Stimulated activated CD4-positive, alpha-beta T cell treated with anti-CD3 and anti-CD28 coated beads, TNF-alpha, amount 100 ng/mL, for 1 hour (primary cell): ENCODE results near the gene PCDH15.
"Not testable (repeated sequence)": the region's sequence is repeated elsewhere in the genome, so short reads cannot be mapped to it uniquely, and the experiment has no call there.

Experiments used
- DNase-seq, 3 donors: peaks; one replicate each; pipeline ENCODE4 v3.0.0-alpha.2; 2020; ENCODE audit warnings: low read depth in 3 of 3, low spot score in 1 of 3

The PCDH15 gene

GRCh38 chr10:54576541-54576940 lies 224.5 kb downstream of the PCDH15 start:
- no peak for DNase-seq

- no peak for DNase-seq
Observed at GRCh38 chr10:54559498-54559897, 241.5 kb downstream of the PCDH15 start.

GRCh38 chr10:54554028-54554427 lies 247.0 kb downstream of the PCDH15 start:
- no peak for DNase-seq

DNA sequence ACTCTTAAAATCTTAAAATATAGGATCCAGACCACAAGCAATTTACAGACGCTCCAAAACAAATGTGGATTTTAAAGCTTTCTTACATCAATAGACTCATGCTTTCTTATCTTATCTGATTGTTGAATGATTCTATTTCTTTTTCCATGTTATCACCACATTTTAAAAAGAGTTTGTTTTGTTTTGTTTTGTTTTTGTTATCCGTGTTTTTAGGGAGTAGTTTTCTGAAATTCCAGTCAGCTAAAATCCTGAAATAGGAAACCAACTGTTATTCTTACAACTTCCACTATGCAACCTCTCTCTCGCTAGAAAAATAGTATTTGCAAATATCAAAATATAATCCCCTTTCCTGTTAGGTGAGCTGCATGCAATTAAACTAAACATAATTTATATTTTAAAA lies 251.0 kb downstream of the PCDH15 start:
- DNase-seq, result no peak

DNA sequence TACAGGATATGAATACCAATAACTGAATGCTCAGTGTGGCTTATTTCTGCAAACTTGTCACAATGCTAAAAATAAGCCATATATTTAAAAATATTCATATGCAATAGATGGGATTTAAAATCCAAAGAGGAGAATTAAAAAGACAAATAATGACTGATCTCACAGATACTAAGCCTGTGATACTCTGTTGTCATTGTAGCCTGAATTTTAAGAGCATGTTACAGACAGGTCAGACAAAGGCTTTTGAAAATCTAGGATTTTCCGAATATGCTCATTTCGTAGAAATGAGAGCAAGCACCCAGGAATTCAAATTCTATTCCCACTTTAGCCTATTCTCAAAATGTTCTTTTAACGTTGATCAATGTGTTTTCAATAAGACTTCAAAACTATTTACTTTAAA lies 269.7 kb downstream of the PCDH15 start:
- DNase-seq, result no peak

- no peak for DNase-seq
Observed at GRCh38 chr10:54530299-54530698, 270.7 kb downstream of the PCDH15 start.

GRCh38 chr10:54525816-54526215 lies 275.2 kb downstream of the PCDH15 start:
- no peak for DNase-seq

- DNase-seq, result not testable (repeated sequence)
Observed at GRCh38 chr10:54515244-54515643, 285.8 kb downstream of the PCDH15 start.

- no peak for DNase-seq
Observed at GRCh38 chr10:54503863-54504262, 297.2 kb downstream of the PCDH15 start.

DNA sequence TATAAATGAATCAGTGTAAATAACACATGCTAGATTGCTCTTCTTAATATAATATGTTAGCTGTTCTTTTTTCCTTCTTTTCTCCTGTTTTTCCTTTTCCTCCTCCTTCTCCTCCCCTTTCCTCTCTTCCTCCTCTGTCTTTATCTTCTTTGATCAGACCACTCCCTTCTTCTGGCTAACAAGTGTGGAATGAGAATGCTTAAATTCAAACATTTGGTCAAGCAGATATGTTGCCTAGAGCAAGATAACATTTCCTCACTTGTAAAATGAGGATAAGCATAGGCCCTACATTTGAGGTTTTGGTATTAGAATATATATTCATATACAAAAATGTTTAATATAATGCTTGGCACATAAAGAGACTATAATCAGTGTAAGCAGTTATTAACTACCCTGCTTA lies 299.1 kb downstream of the PCDH15 start:
- DNase-seq, result no peak

DNA sequence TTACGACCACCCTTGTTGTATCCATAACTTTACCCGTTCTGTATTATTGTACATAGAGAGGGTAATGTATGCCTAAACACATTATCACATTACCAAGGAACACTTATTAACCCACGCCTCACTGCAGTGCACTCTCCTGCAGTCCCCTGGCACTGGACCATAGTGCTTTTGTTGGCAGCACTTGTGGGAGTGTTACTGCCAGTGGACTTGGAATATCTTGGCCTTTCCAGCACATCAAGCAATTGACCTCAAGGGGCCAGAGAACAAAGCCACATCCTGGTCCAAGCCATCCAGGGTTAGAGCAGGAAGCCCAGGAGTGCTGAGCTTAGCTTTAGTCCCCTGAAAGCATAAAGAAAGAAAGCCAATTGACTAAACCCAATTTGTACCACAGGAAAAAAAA lies 304.2 kb downstream of the PCDH15 start:
- DNase-seq, result no peak

GRCh38 chr10:54487743-54488142 lies 313.3 kb downstream of the PCDH15 start:
- DNase-seq, result no peak

GRCh38 chr10:54485971-54486370 lies 315.1 kb downstream of the PCDH15 start:
- DNase-seq, result no peak

DNA sequence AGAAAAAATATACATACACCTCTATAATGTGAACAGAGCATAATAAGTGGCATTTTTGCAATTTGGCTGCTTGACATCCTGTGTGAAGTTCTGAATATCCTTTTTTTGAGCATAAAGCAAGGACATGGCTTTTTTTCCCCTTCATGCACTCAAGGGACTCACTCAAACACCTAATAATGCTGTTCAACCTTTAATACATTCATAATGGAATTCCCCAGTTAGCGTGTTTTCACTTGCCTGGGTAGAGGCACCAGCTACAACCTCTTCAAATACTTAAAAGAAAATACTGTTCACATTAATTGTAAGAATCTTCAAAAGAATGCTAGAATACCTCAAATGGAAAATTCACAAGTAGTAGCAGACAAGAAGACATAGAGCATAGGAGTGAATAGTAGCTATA lies 316.8 kb downstream of the PCDH15 start:
- DNase-seq, result no peak

DNA sequence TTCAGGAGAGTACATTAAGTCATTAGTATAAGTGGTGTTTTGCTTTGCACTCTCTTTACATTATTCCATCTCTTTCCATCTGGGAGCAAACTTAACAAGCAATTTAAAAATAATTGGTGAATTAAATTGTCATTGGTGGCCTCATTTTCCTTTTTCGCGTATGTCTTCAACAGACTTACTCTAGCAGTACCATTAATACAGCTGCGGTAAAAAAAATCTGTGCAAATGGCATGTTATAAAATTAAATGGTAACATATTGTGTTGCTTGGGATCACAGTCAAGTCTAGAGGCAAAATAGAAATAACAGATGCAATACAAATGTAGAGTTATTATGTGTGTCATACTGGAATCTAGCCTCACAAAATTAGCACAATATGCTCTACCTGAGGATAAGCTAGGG lies 322.4 kb downstream of the PCDH15 start:
- DNase-seq, result no peak

- no peak for DNase-seq
Observed at GRCh38 chr10:54477738-54478137, 323.3 kb downstream of the PCDH15 start.

GRCh38 chr10:54470324-54470631 lies 330.8 kb downstream of the PCDH15 start:
- DNase-seq, result no peak

GRCh38 chr10:54469587-54470323 lies 331.3 kb downstream of the PCDH15 start:
- no peak for DNase-seq

- DNase-seq, result no peak
Observed at GRCh38 chr10:54454271-54454670, 346.8 kb downstream of the PCDH15 start.

DNA sequence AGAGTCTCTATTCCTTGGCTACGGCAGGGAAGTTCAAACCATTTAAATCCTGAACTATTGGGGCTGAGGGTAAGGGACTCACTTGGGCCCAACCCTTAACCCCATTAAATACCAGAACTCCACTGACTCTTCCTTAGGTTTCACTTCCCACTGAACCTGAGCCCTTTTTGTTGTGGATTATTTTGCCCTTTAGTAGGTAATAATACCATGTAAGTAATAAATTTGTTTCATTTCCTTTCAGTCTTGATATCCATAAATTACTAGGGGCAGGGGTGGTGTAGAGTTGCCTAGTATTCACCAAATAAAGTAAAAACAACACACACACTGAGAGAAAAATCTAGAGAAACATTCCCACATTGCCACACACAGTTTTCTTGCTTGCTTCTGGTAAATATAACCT lies 352.0 kb downstream of the PCDH15 start:
- DNase-seq, result no peak

- DNase-seq, result no peak
Observed at GRCh38 chr10:54444170-54444569, 356.9 kb downstream of the PCDH15 start.

DNA sequence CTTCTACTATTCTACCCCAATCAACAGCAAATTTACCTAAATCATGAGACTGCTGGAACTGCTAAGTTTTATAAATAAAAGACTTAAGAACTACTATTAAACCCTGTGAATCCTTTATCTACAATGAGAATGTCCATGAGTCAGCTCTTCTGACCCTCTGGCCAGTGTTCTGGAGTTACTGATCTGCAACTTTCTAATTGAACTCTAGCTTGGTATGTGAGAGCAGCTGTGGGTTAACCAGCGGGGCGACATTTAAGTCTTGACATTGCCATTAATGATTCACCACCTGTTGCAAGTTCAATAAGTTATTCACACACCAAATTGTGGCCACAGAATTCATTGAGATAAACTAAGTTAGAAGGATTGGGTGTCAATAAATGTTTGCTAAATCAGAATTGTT lies 359.8 kb downstream of the PCDH15 start:
- no peak for DNase-seq

- DNase-seq, result no peak
Observed at GRCh38 chr10:54434782-54435181, 366.2 kb downstream of the PCDH15 start.

- DNase-seq, result no peak
Observed at GRCh38 chr10:54415483-54415882, 385.5 kb downstream of the PCDH15 start.
